ENCODE data around the gene OGDHL. TPM values are rescaled to one million over a fixed set of nuclear protein-coding genes. Genes with fewer than 3 reads are reported as not detected.

Gene OGDHL
- total RNA-seq, 1 donor from 2014 or later, result 7.5 TPM

- TF ChIP-seq CTCF (IDR thresholded peaks at IDR 0.05; ENCODE audit: unreplicated experiment), result no peak
- H3K27me3 Mint-ChIP-seq (ENCODE audit: unreplicated experiment), result peaks cover 18% of the 10 kb centered on the region
- H3K27ac Mint-ChIP-seq (ENCODE audit: unreplicated experiment), result no peak overlapping the region
- H3K9me3 Mint-ChIP-seq (ENCODE audit: unreplicated experiment), result no peaks in the 10 kb centered on the region
- H3K36me3 Mint-ChIP-seq (ENCODE audit: low read depth, unreplicated experiment), result peaks cover 5% of the 10 kb centered on the region
- H3K4me1 Mint-ChIP-seq (ENCODE audit: unreplicated experiment), result peaks cover 2% of the 10 kb centered on the region
- no peak overlapping the region for H3K4me3 Mint-ChIP-seq (ENCODE audit: unreplicated experiment)
- DNase-seq (ENCODE audit: low spot score), result no peak
Observed at GRCh38 chr10:49690698-49691356, 71.3 kb downstream of the OGDHL start.

GRCh38 chr10:49689882-49690510 is 72.1 kb downstream of the OGDHL start:
- peaks cover 5% of the 10 kb centered on the region for H3K36me3 Mint-ChIP-seq (ENCODE audit: low read depth, unreplicated experiment)
- no peak overlapping the region for H3K27ac Mint-ChIP-seq (ENCODE audit: unreplicated experiment)
- TF ChIP-seq CTCF (IDR thresholded peaks at IDR 0.05; ENCODE audit: unreplicated experiment), result no peak
- peaks cover 2% of the 10 kb centered on the region for H3K4me1 Mint-ChIP-seq (ENCODE audit: unreplicated experiment)
- no peak for DNase-seq (ENCODE audit: low spot score)
- H3K9me3 Mint-ChIP-seq (ENCODE audit: unreplicated experiment), result no peaks in the 10 kb centered on the region
- H3K4me3 Mint-ChIP-seq (ENCODE audit: unreplicated experiment), result no peak overlapping the region
- H3K27me3 Mint-ChIP-seq (ENCODE audit: unreplicated experiment), result peaks cover 18% of the 10 kb centered on the region

- Mint-ChIP-seq H3K4me3 (ENCODE audit: unreplicated experiment) (no peak overlapping the region), H3K9me3 (ENCODE audit: unreplicated experiment) (no peaks in the 10 kb centered on the region), H3K4me1 (ENCODE audit: unreplicated experiment) (peaks cover 2% of the 10 kb centered on the region), H3K27ac (ENCODE audit: unreplicated experiment) (no peak overlapping the region), H3K27me3 (ENCODE audit: unreplicated experiment) (peaks cover 18% of the 10 kb centered on the region), H3K36me3 (ENCODE audit: low read depth, unreplicated experiment) (peaks cover 5% of the 10 kb centered on the region)
- DNase-seq (ENCODE audit: low spot score), result no peak
- no peak for TF ChIP-seq CTCF (IDR thresholded peaks at IDR 0.05; ENCODE audit: unreplicated experiment)
Observed at GRCh38 chr10:49688920-49689319, 73.2 kb downstream of the OGDHL start.

GRCh38 chr10:49688261-49688846 is 73.8 kb downstream of the OGDHL start:
- no peak for DNase-seq (ENCODE audit: low spot score)
- H3K27me3 Mint-ChIP-seq (ENCODE audit: unreplicated experiment), result peaks cover 18% of the 10 kb centered on the region
- H3K36me3 Mint-ChIP-seq (ENCODE audit: low read depth, unreplicated experiment), result peaks cover 5% of the 10 kb centered on the region
- H3K4me3 Mint-ChIP-seq (ENCODE audit: unreplicated experiment), result no peak overlapping the region
- no peak overlapping the region for H3K27ac Mint-ChIP-seq (ENCODE audit: unreplicated experiment)
- TF ChIP-seq CTCF (IDR thresholded peaks at IDR 0.05; ENCODE audit: unreplicated experiment), result no peak
- no peaks in the 10 kb centered on the region for H3K9me3 Mint-ChIP-seq (ENCODE audit: unreplicated experiment)
- H3K4me1 Mint-ChIP-seq (ENCODE audit: unreplicated experiment), result peaks cover 2% of the 10 kb centered on the region

GRCh38 chr10:49686651-49687050 is 75.5 kb downstream of the OGDHL start:
- Mint-ChIP-seq H3K9me3 (ENCODE audit: unreplicated experiment) (no peaks in the 10 kb centered on the region), H3K27ac (ENCODE audit: unreplicated experiment) (no peak overlapping the region), H3K27me3 (ENCODE audit: unreplicated experiment) (peaks cover 18% of the 10 kb centered on the region), H3K36me3 (ENCODE audit: low read depth, unreplicated experiment) (peaks cover 5% of the 10 kb centered on the region), H3K4me1 (ENCODE audit: unreplicated experiment) (peaks cover 2% of the 10 kb centered on the region), H3K4me3 (ENCODE audit: unreplicated experiment) (no peak overlapping the region)
- DNase-seq (ENCODE audit: low spot score), result no peak
- TF ChIP-seq CTCF (IDR thresholded peaks at IDR 0.05; ENCODE audit: unreplicated experiment), result no peak
